K562 (cell line): ENCODE data around the gene ATOSA. TPM values are rescaled to one million over a fixed set of nuclear protein-coding genes. Genes with fewer than 3 reads are reported as not detected.

Source experiments
- ATAC-seq: fragments of 200-7000 bp; cut with Tn5 transposase; 3 replicates; pipeline ENCODE4 v1.9.1; 2020; ENCODE audit warnings: moderate library complexity
- BruUV-seq: library from RNA; stranded (reverse); fragments of 400-500 nt; replicated peaks from 2 replicates; lab custom pipeline; 2021; lab: Mats Ljungman, UMichigan
- CTCF ChIA-PET: fragments of 300-600 bp; formaldehyde crosslinking; extraction: SDS; loops from one replicate; lab custom pipeline; 2021; ENCODE audit warnings: low intra/inter-chr PET ratio; lab: Yijun Ruan, JAX
- POLR2A ChIA-PET: fragments of 300-600, 350-650 bp; sonication (Branson Sonifier 250); formaldehyde crosslinking; extraction: SDS; loops from one replicate; lab custom pipeline; 2021; ENCODE audit warnings: antibody characterized with exemption, inconsistent platforms; lab: Yijun Ruan, JAX
- DNase-seq, 4 experiments: peaks; one replicate each; pipeline versions ENCODE4 v3.0.0 to v3.0.0-alpha.2; 2011 to 2018; ENCODE audit warnings: low spot score in 3 of 4, mixed read lengths in 3 of 4; ENCODE audit errors: extremely low read depth in 1 of 4
- FAIRE-seq: peaks from 2 replicates; lab custom pipeline; 2011; peaks lifted over from hg19 to GRCh38; lab: Jason Lieb, UNC
- H2AFZ ChIP-seq: 2 replicates; pipeline ENCODE4 v1.6.0; 2011; ENCODE audit warnings: low read depth, low read length, control low read depth, inconsistent platforms
- H3K27ac ChIP-seq: fragments of 200-600 bp; 3 replicates; pipeline ENCODE4 v1.8.0; 2011; ENCODE audit warnings: low read depth, mild to moderate bottlenecking, control low read depth, inconsistent platforms, low read length, moderate library complexity, mixed read lengths; ENCODE audit errors: extremely low read depth
- H3K27me3 ChIP-seq, 2 experiments: fragments of 300-600 bp in 1 of 2; 2 replicates in 1 of 2; 3 replicates in 1 of 2; pipeline versions ENCODE4 v1.6.0 to v1.8.0; 2011; ENCODE audit warnings: inconsistent platforms in 2 of 2, low read length in 2 of 2, mild to moderate bottlenecking in 1 of 2, mixed read lengths in 1 of 2, moderate library complexity in 1 of 2; ENCODE audit not compliant: control insufficient read depth in 2 of 2, insufficient read depth in 2 of 2
- H3K36me3 ChIP-seq: fragments of 300-600 bp; 3 replicates; pipeline ENCODE4 v1.8.0; 2011; ENCODE audit warnings: mild to moderate bottlenecking, low read length, inconsistent platforms; ENCODE audit not compliant: control insufficient read depth, insufficient read depth
- H3K4me1 ChIP-seq, 2 experiments: fragments of 200-600 bp in 1 of 2; replicated peaks in 1 of 2; 2 replicates in 1 of 2; 3 replicates in 1 of 2; pipeline versions ENCODE4 v1.5.1 to v1.8.0; 2011; ENCODE audit warnings: inconsistent platforms in 2 of 2, low read length in 2 of 2, mild to moderate bottlenecking in 1 of 2, mixed read lengths in 1 of 2, moderate library complexity in 1 of 2; ENCODE audit not compliant: control insufficient read depth in 2 of 2, insufficient read depth in 2 of 2
- H3K4me2 ChIP-seq: 2 replicates; pipeline ENCODE4 v1.6.1; 2011; ENCODE audit warnings: low read length, control low read depth, inconsistent platforms, mixed read lengths; ENCODE audit not compliant: insufficient read depth
- H3K4me3 ChIP-seq: fragments of 200-600 bp; sonication (generic), shearing (Covaris generic); 2 replicates; pipeline ENCODE4 v1.5.1; 2016; ENCODE audit warnings: control low read depth, inconsistent platforms
- H3K79me2 ChIP-seq: fragments of 200-600 bp; 3 replicates; pipeline ENCODE4 v1.8.0; 2011; ENCODE audit warnings: low read length, inconsistent platforms; ENCODE audit not compliant: control insufficient read depth, insufficient read depth
- H3K9ac ChIP-seq, 2 experiments: 2 replicates each; pipeline versions ENCODE4 v1.6.0 to v1.6.1; 2011; ENCODE audit warnings: low read depth in 2 of 2, low read length in 2 of 2, control low read depth in 1 of 2, inconsistent platforms in 1 of 2, mild to moderate bottlenecking in 1 of 2, mixed read lengths in 1 of 2; ENCODE audit not compliant: insufficient read depth in 1 of 2
- H3K9me1 ChIP-seq: one replicate; pipeline ENCODE4 v1.6.0; 2011; ENCODE audit warnings: inconsistent platforms, mild to moderate bottlenecking, low read length, moderate library complexity; ENCODE audit not compliant: control insufficient read depth, insufficient read depth
- H3K9me3 ChIP-seq: replicated peaks from 2 replicates; pipeline ENCODE4 v1.5.1; 2011; ENCODE audit warnings: low read depth, low read length, inconsistent platforms; ENCODE audit not compliant: control insufficient read depth, insufficient read depth
- H4K20me1 ChIP-seq: replicated peaks from 2 replicates; pipeline ENCODE4 v1.6.1; 2011; ENCODE audit warnings: low read length, inconsistent platforms, mixed read lengths; ENCODE audit not compliant: control insufficient read depth, insufficient read depth
- EGR1 ChIP-seq: fragments of 450-650 bp; conservative IDR thresholded peaks from 2 replicates; pipeline ENCODE4 v1.6.1; 2017; ENCODE audit warnings: mild to moderate bottlenecking
- FOXP4 ChIP-seq: sonication (generic); formaldehyde crosslinking; IDR thresholded peaks from 2 replicates; pipeline ENCODE4 v1.8.0; 2022; ENCODE audit warnings: mild to moderate bottlenecking, missing genetic modification reagents, borderline replicate concordance
- HDGF ChIP-seq: fragments of 450-650 bp; IDR thresholded peaks from 2 replicates; pipeline ENCODE4 v1.6.1; 2016
- MLLT1 ChIP-seq, 2 experiments: fragments of 450-650 bp; IDR thresholded peaks; 2 replicates each; pipeline ENCODE4 v1.6.1; 2016
- RAD21 ChIP-seq, 2 experiments: fragments of 250-450 bp in 1 of 2; fragments of 450-650 bp in 1 of 2; sonication (Bioruptor Pico) in 1 of 2; formaldehyde crosslinking in 1 of 2; IDR thresholded peaks in 1 of 2; conservative IDR thresholded peaks in 1 of 2; 2 replicates each; pipeline versions ENCODE4 v1.4.0 to v1.8.0; 2020 to 2022; ENCODE audit warnings: mild to moderate bottlenecking in 2 of 2, moderate library complexity in 1 of 2
- RAD51 ChIP-seq: fragments of 450-650 bp; IDR thresholded peaks from 2 replicates; pipeline ENCODE4 v1.7.1; 2016; ENCODE audit warnings: low read depth, mild to moderate bottlenecking, borderline replicate concordance
- TFAM ChIP-seq: fragments of 250-450 bp; sonication (Bioruptor Pico); conservative IDR thresholded peaks from 2 replicates; pipeline ENCODE4 v1.5.0; 2021; ENCODE audit warnings: mild to moderate bottlenecking, moderate library complexity
- ZBTB5 ChIP-seq: fragments of 450-650 bp; IDR thresholded peaks from 2 replicates; pipeline ENCODE4 v1.6.1; 2017; ENCODE audit warnings: antibody characterized with exemption
- ZNF146 ChIP-seq: IDR thresholded peaks from one replicate; pipeline ENCODE4 v1.6.1; 2018; ENCODE audit warnings: missing compliant biosample characterization; ENCODE audit not compliant: unreplicated experiment
- ZNF184 ChIP-seq: sonication (generic); formaldehyde crosslinking; IDR thresholded peaks from 2 replicates; pipeline ENCODE4 v1.5.0; 2020; ENCODE audit warnings: missing genetic modification reagents
- ZNF277 ChIP-seq: fragments of 250-450 bp; sonication (Bioruptor Pico); IDR thresholded peaks from 2 replicates; pipeline ENCODE4 v1.8.0; 2022; ENCODE audit warnings: inconsistent platforms, mild to moderate bottlenecking, moderate library complexity, borderline replicate concordance
- ZNF398 ChIP-seq: fragments of 250-450 bp; sonication (Bioruptor Pico); IDR thresholded peaks from 2 replicates; pipeline ENCODE4 v1.8.0; 2021; ENCODE audit warnings: moderate library complexity, mild to moderate bottlenecking, inconsistent platforms
- WGBS: fragments of 100-300 bp; shearing (Covaris generic); methylation state at CpG from one replicate; pipeline ENCODE4 v1.1.6; 2016; ENCODE audit warnings: low coverage, mixed read lengths; ENCODE audit not compliant: insufficient coverage; ENCODE audit errors: missing lambda C conversion rate; 5-methylcytosine and 5-hydroxymethylcytosine counted together
- in situ Hi-C: fragments of 300-500 bp; cut with MboI; formaldehyde crosslinking; loops from 4 replicates; pipeline ENCODE4 v1.15.0; 2018; ENCODE audit warnings: inconsistent platforms, mixed read lengths
- intact Hi-C: fragments of 100-400 bp; cut with micrococcal nuclease; formaldehyde crosslinking; loops from 2 replicates; pipeline ENCODE4 v1.14.2; 2022
- polyA plus RNA-seq, 8 experiments: library from polyadenylated mRNA; depleted of rRNA in 4 of 8; stranded (reverse) in 5 of 8; unstranded in 3 of 8; fragments of >200 nt; fragmentation: Nextera tagmentation in 2 of 8; fragmentation: Illumina TruSeq in 1 of 8; extraction: Ambion mirVana in 2 of 8; extraction: Trizol in 1 of 8; gene quantifications; 2 replicates each; pipeline versions ENCODE4 v1.2.1 to v1.2.3, GENCODE V29; 2011 to 2014; ENCODE audit warnings: inconsistent platforms in 1 of 8, missing spikeins in 1 of 8
- total RNA-seq, 7 experiments: library from RNA; depleted of rRNA in 6 of 7; stranded (reverse); fragments of >200 nt in 6 of 7; fragmentation: Illumina TruSeq in 2 of 7; extraction: Trizol in 2 of 7; gene quantifications; 2 replicates each; pipeline versions ENCODE4 v1.2.1 to v1.2.3, GENCODE V29; 2011 to 2021; ENCODE audit warnings: low replicate concordance in 1 of 7

ATOSA gene
- total and polyA plus RNA-seq, 9 of the 15 experiments (the other 6 are each of a cell fraction or from before 2014, with no cell fraction given) = 2.0 to 6.1 (median 3.9) TPM

- no peak for TF ChIP-seq ZBTB5
- no peak for TF ChIP-seq FOXP4 (CRISPR knock-in tag)
- TF ChIP-seq ZNF398 (CRISPR knock-in tag) = no peak
- TF ChIP-seq HDGF = no peak
Measured at GRCh38 chr15:52695154-52695553, 16.0 kb upstream of the ATOSA start (continued).

GRCh38 chr15:52689562-52689961 is 10.4 kb upstream of the ATOSA start:
- Histone ChIP-seq H3K27me3 (peaks cover 0 to 11% of the 10 kb centered on the region in 2 experiments; a peak in 2 of 5 replicates), H3K4me2 (no peak overlapping the region), H3K9ac (no peak overlapping the region), H4K20me1 (no peaks in the 10 kb centered on the region), H3K27ac (no peak overlapping the region), H3K9me1 (no peaks in the 10 kb centered on the region), H2AFZ (no peak overlapping the region), H3K9me3 (no peaks in the 10 kb centered on the region), H3K4me3 (no peak overlapping the region), H3K4me1 (no peaks in the 10 kb centered on the region), H3K36me3 (no peaks in the 10 kb centered on the region), H3K79me2 (no peaks in the 10 kb centered on the region)
- in situ Hi-C loops = no loop called here
- POLR2A ChIA-PET = interaction anchor here (0.7 kb wide), 1 partner anchor 12 kb away, joined by 3 read pairs; no protein-coding TSS in a partner anchor
- intact Hi-C loops = no loop called here
- CTCF ChIA-PET = no interaction called here
- DNase-seq (no peak), FAIRE-seq (no peak), ATAC-seq (no peak)
- WGBS = 0% methylated on average over 1 of the region's 1 CpG
- BruUV-seq = no TSS peak
- TF ChIP-seq EGR1 (no peak), RAD21 (CRISPR knock-in tag; conservative IDR thresholded peaks at IDR 0.05 in 1 of 2, IDR thresholded peaks at IDR 0.05 in 1 of 2) (no peak), TFAM (CRISPR knock-in tag) (no peak), MLLT1 (IDR thresholded peaks at IDR 0.05) (no peak), RAD51 (no peak), ZNF146 (CRISPR knock-in tag) (no peak), ZNF184 (CRISPR knock-in tag) (no peak), ZNF277 (CRISPR knock-in tag) (no peak)
